NB4 (cell line): ENCODE results near the gene NDUFC2.

Experiments
- MYC ChIP-seq: IDR thresholded peaks from 2 replicates; pipeline ENCODE4 v1.6.1; 2011; ENCODE audit warnings: low read depth, low read length
- POLR2A ChIP-seq: IDR thresholded peaks from 2 replicates; pipeline ENCODE4 v1.6.1; 2011; ENCODE audit warnings: mild to moderate bottlenecking; ENCODE audit not compliant: insufficient read length; ENCODE audit errors: extremely low read depth
- TF ChIP-seq, protein P1 (sequence below): IDR thresholded peaks from one replicate; pipeline ENCODE4 v1.5.1; 2012; ENCODE audit warnings: low read depth, low read length

DNA sequence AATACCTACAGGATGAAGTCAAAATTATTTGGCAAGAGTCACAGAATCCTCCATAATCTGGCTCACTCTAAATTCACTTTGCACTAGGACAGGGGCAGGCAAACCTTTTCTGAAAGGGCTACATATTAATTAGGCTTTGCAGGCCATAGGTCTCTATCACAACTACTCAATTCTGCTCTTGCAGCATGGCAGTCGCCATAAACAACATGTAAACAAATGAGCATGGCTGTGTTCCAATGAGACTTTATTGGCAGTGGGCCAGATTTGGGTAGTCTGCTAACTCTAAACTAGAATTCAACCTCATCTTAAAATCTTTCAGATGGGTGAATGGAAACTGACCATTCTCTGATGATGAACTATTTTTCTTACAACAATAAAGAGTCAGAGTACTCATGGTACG, 10.2 kb downstream of the NDUFC2 start:
- TF ChIP-seq, protein P1, sequence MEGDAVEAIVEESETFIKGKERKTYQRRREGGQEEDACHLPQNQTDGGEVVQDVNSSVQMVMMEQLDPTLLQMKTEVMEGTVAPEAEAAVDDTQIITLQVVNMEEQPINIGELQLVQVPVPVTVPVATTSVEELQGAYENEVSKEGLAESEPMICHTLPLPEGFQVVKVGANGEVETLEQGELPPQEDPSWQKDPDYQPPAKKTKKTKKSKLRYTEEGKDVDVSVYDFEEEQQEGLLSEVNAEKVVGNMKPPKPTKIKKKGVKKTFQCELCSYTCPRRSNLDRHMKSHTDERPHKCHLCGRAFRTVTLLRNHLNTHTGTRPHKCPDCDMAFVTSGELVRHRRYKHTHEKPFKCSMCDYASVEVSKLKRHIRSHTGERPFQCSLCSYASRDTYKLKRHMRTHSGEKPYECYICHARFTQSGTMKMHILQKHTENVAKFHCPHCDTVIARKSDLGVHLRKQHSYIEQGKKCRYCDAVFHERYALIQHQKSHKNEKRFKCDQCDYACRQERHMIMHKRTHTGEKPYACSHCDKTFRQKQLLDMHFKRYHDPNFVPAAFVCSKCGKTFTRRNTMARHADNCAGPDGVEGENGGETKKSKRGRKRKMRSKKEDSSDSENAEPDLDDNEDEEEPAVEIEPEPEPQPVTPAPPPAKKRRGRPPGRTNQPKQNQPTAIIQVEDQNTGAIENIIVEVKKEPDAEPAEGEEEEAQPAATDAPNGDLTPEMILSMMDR: no peak
- TF ChIP-seq POLR2A (no peak), MYC (no peak)
